Hepatocyte (in vitro differentiated cells): ENCODE measurements around the gene PHACTR3.

ENCODE experiments used
- CTCF ChIP-seq: fragments of 200-600 bp; sonication (generic); IDR thresholded peaks from 2 replicates; pipeline ENCODE4 v1.5.1; 2016; ENCODE audit warnings: antibody characterized with exemption, mild to moderate bottlenecking; ENCODE audit not compliant: poor library complexity
- EZH2 ChIP-seq: fragments of 200-600 bp; sonication (generic); IDR thresholded peaks from 2 replicates; pipeline ENCODE4 v1.6.1; 2016; ENCODE audit warnings: antibody characterized with exemption, mild to moderate bottlenecking, borderline replicate concordance

GRCh38 chr20:59718751-59719150 lies 114.4 kb downstream of the PHACTR3 start:
- TF ChIP-seq CTCF (no peak), EZH2 (no peak)
